H1 (cell line): Measurements from ENCODE around the gene AADACL2.

Source experiments
- CBX8 ChIP-seq: fragments of 300-800, 300-1000 bp; sonication (generic); IDR thresholded peaks from 2 replicates; pipeline ENCODE4 v1.7.1; 2016; ENCODE audit warnings: low read depth, low read length, borderline replicate concordance
- CHD1 ChIP-seq: IDR thresholded peaks from 2 replicates; pipeline ENCODE4 v1.6.1; 2012; ENCODE audit warnings: low read depth, low read length, improper control_type of control experiment
- CTCF ChIP-seq, 3 experiments: IDR thresholded peaks; 1 replicate in 2 of 3; 2 replicates in 1 of 3; pipeline versions ENCODE4 v1.5.1 to v1.6.1; 2011; ENCODE audit warnings: low read length in 3 of 3, mild to moderate bottlenecking in 3 of 3, inconsistent platforms in 2 of 3, low read depth in 1 of 3, moderate library complexity in 1 of 3; ENCODE audit not compliant: insufficient read depth in 1 of 3; ENCODE audit errors: control extremely low read depth in 1 of 3
- EP300 ChIP-seq, 2 experiments: IDR thresholded peaks; 1 replicate in 1 of 2; 2 replicates in 1 of 2; pipeline ENCODE4 v1.6.1; 2011 to 2012; ENCODE audit warnings: low read depth in 2 of 2, low read length in 2 of 2, mild to moderate bottlenecking in 2 of 2, borderline replicate concordance in 1 of 2, inconsistent platforms in 1 of 2, moderate library complexity in 1 of 2
- POLR2A ChIP-seq, 2 experiments: IDR thresholded peaks; 1 replicate in 1 of 2; 2 replicates in 1 of 2; pipeline ENCODE4 v1.6.1; 2011; ENCODE audit warnings: low read depth in 2 of 2, low read length in 2 of 2, mild to moderate bottlenecking in 2 of 2; ENCODE audit errors: control extremely low read depth in 1 of 2

- TF ChIP-seq CBX8, result no peak
- TF ChIP-seq POLR2A (IDR thresholded peaks at IDR 0.05; ENCODE audit: control extremely low read depth in 1 of 2, low read depth in 2 of 2, low read length in 2 of 2), result no peak
- TF ChIP-seq CTCF (IDR thresholded peaks at IDR 0.05; ENCODE audit: control extremely low read depth in 1 of 3, insufficient read depth in 1 of 3, low read depth in 1 of 3, low read length in 3 of 3), result no peak
- no peak for TF ChIP-seq CHD1
- no peak for TF ChIP-seq EP300 (IDR thresholded peaks at IDR 0.05; ENCODE audit: borderline replicate concordance in 1 of 2, low read depth in 2 of 2, low read length in 2 of 2)
These were observed 41.9 kb downstream of the AADACL2 start for GRCh38 chr3:151775314-151776258.
